PC-9 (cell line): ENCODE measurements around the gene SYCE3. TPM values are rescaled to one million over a fixed set of nuclear protein-coding genes. Genes with fewer than 3 reads are reported as not detected.

ENCODE experiments used
- BruUV-seq: library from RNA; stranded (reverse); fragments of 400-500 nt; replicated peaks from 2 replicates; lab custom pipeline; 2021; lab: Mats Ljungman, UMichigan
- CTCF ChIA-PET: fragments of 300-600 bp; sonication (Branson Sonifier 250); formaldehyde crosslinking; loops from one replicate; lab custom pipeline; 2022; ENCODE audit warnings: antibody characterized with exemption; lab: Charles Lee
- POLR2A ChIA-PET: fragments of 300-600 bp; sonication (Branson Sonifier 250); formaldehyde crosslinking; loops from one replicate; lab custom pipeline; 2022; ENCODE audit warnings: antibody characterized with exemption; ENCODE audit not compliant: unreplicated experiment; lab: Charles Lee
- DNase-seq, 2 experiments: peaks; one replicate each; pipeline versions ENCODE4 v3.0.0 to v3.0.0-alpha.2; 2015 to 2022; ENCODE audit warnings: mixed read lengths in 1 of 2
- H2AFZ ChIP-seq: fragments of 200-600 bp; sonication (generic); 2 replicates; pipeline ENCODE4 v1.8.1; 2017; ENCODE audit warnings: antibody characterized with exemption
- H3F3A ChIP-seq: fragments of 200-600 bp; sonication (generic); 2 replicates; pipeline ENCODE4 v1.8.1; 2017; ENCODE audit warnings: antibody characterized with exemption, mild to moderate bottlenecking, low read depth; ENCODE audit not compliant: insufficient read depth
- H3K27ac ChIP-seq: fragments of 200-600 bp; sonication (generic); 2 replicates; pipeline ENCODE4 v1.6.1; 2016; ENCODE audit warnings: mixed run types
- H3K27me3 ChIP-seq: fragments of 200-600 bp; sonication (generic); 2 replicates; pipeline ENCODE4 v1.6.1; 2016; ENCODE audit warnings: low read depth, mixed run types; ENCODE audit not compliant: insufficient read depth
- H3K36me3 ChIP-seq: fragments of 200-600 bp; sonication (generic); 2 replicates; pipeline ENCODE4 v1.6.1; 2016; ENCODE audit warnings: low read depth, mixed run types
- H3K4me1 ChIP-seq: fragments of 200-600 bp; sonication (generic); replicated peaks from 2 replicates; pipeline ENCODE4 v1.6.1; 2016; ENCODE audit warnings: mixed run types; ENCODE audit not compliant: insufficient read depth
- H3K4me2 ChIP-seq: fragments of 200-600 bp; sonication (generic); 2 replicates; pipeline ENCODE4 v1.6.1; 2017; ENCODE audit warnings: mixed run types
- H3K4me3 ChIP-seq: fragments of 200-600 bp; sonication (generic); 2 replicates; pipeline ENCODE4 v1.6.1; 2016; ENCODE audit warnings: mixed run types
- H3K79me2 ChIP-seq: fragments of 200-600 bp; sonication (generic); 2 replicates; pipeline ENCODE4 v1.6.1; 2017; ENCODE audit warnings: low read depth, mixed run types
- H3K9me2 ChIP-seq: fragments of 200-600 bp; sonication (generic); 2 replicates; pipeline ENCODE4 v1.8.1; 2017; ENCODE audit warnings: mild to moderate bottlenecking; ENCODE audit not compliant: insufficient read depth
- H3K9me3 ChIP-seq: fragments of 200-600 bp; sonication (generic); 2 replicates; pipeline ENCODE4 v1.8.1; 2016; ENCODE audit warnings: low read depth; ENCODE audit not compliant: insufficient read depth
- H4K20me1 ChIP-seq: fragments of 200-600 bp; sonication (generic); 2 replicates; pipeline ENCODE4 v1.8.1; 2017; ENCODE audit not compliant: insufficient read depth
- CTCF ChIP-seq: fragments of 200-600 bp; sonication (generic); conservative IDR thresholded peaks from 2 replicates; pipeline ENCODE4 v1.6.1; 2017; ENCODE audit warnings: mixed run types, antibody characterized with exemption, mild to moderate bottlenecking, moderate library complexity
- EZH2 ChIP-seq: fragments of 200-600 bp; sonication (generic); IDR thresholded peaks from 2 replicates; pipeline ENCODE4 v1.8.0; 2017; ENCODE audit warnings: antibody characterized with exemption, low read depth
- intact Hi-C: fragments of 100-400 bp; cut with micrococcal nuclease; formaldehyde crosslinking; loops from one replicate; pipeline ENCODE4 v1.10.0; 2022; ENCODE audit not compliant: unreplicated experiment
- total RNA-seq: library from RNA; stranded (reverse); gene quantifications from 2 replicates; pipeline ENCODE4 v1.2.3, GENCODE V29; 2021

SYCE3 gene
- total RNA-seq, 1 experiment from 2014 or later = not detected

GRCh38 chr22:50506611-50507420 lies 55.9 kb downstream of the SYCE3 start:
- H3F3A ChIP-seq = peaks cover 3% of the 10 kb centered on the region; the same call in 1 of the 2 replicates
- H3K9me3 ChIP-seq = no peaks in the 10 kb centered on the region
- no TSS peak for BruUV-seq
- ChIA-PET POLR2A (no interaction called here), CTCF (no interaction called here)
- peaks cover 19% of the 10 kb centered on the region for H3K4me1 ChIP-seq
- H3K79me2 ChIP-seq = peaks cover 39% of the 10 kb centered on the region
- intact Hi-C loops = loop anchor here (5.0 kb wide), 2 partner anchors 75 to 165 kb away; partner anchors contain the start of genes CHKB and PPP6R2
- no peak for DNase-seq
- peaks cover 9% of the 10 kb centered on the region for H4K20me1 ChIP-seq
- H3K27me3 ChIP-seq = no peaks in the 10 kb centered on the region
- H3K27ac ChIP-seq = no peak overlapping the region
- peak overlapping the region; percentile 97 for H3K4me3 ChIP-seq
- H3K36me3 ChIP-seq = 0 out of 2 replicates have a peak, but pooled peaks cover 5% of the 10 kb centered on the region
- H3K9me2 ChIP-seq = no peaks in the 10 kb centered on the region
- TF ChIP-seq EZH2 (no peak), CTCF (no peak)
- peak overlapping the region; percentile 94 for H2AFZ ChIP-seq
- H3K4me2 ChIP-seq = peak overlapping the region; percentile 94

GRCh38 chr22:50505776-50506610 lies 56.7 kb downstream of the SYCE3 start:
- ChIA-PET CTCF (no interaction called here), POLR2A (no interaction called here)
- Histone ChIP-seq H3K27ac (no peak overlapping the region), H3K9me3 (no peaks in the 10 kb centered on the region), H2AFZ (no peak overlapping the region), H3K4me3 (no peak overlapping the region; the same call in 1 of the 2 replicates), H3K4me1 (peaks cover 19% of the 10 kb centered on the region), H3K79me2 (peaks cover 33% of the 10 kb centered on the region), H3K27me3 (no peaks in the 10 kb centered on the region), H3K4me2 (peak overlapping the region; percentile 94), H3F3A (peaks cover 11% of the 10 kb centered on the region; the same call in 1 of the 2 replicates), H3K36me3 (0 out of 2 replicates have a peak, but pooled peaks cover 5% of the 10 kb centered on the region), H3K9me2 (no peaks in the 10 kb centered on the region), H4K20me1 (peaks cover 9% of the 10 kb centered on the region; the same call in 1 of the 2 replicates)
- TF ChIP-seq EZH2 = no peak
- no peak for TF ChIP-seq CTCF
- no TSS peak for BruUV-seq
- intact Hi-C loops = loop anchor here (5.0 kb wide), 2 partner anchors 76 to 164 kb away; partner anchors contain the start of genes CHKB and PPP6R2
- no peak for DNase-seq

- H3K36me3 ChIP-seq = 0 out of 2 replicates have a peak, but pooled peaks cover 5% of the 10 kb centered on the region
- H3K27me3 ChIP-seq = no peaks in the 10 kb centered on the region
- intact Hi-C loops = loop anchor here (5.0 kb wide), 2 partner anchors 77 to 163 kb away; partner anchors contain the start of genes CHKB and PPP6R2
- H3K4me3 ChIP-seq = no peak overlapping the region
- no peak overlapping the region for H3K27ac ChIP-seq
- no peaks in the 10 kb centered on the region for H3K9me3 ChIP-seq
- BruUV-seq = TSS peak; percentile 19
- peaks cover 16% of the 10 kb centered on the region; the same call in 1 of the 2 replicates for H3F3A ChIP-seq
- H3K9me2 ChIP-seq = no peaks in the 10 kb centered on the region
- no peak for DNase-seq
- ChIA-PET POLR2A (no interaction called here), CTCF (no interaction called here)
- peaks cover 5% of the 10 kb centered on the region; the same call in 1 of the 2 replicates for H4K20me1 ChIP-seq
- peaks cover 27% of the 10 kb centered on the region for H3K79me2 ChIP-seq
- no peak overlapping the region for H3K4me2 ChIP-seq
- H2AFZ ChIP-seq = no peak overlapping the region
- peaks cover 19% of the 10 kb centered on the region for H3K4me1 ChIP-seq
- TF ChIP-seq CTCF = no peak
- no peak for TF ChIP-seq EZH2
Measured at GRCh38 chr22:50505276-50505775, 57.4 kb downstream of the SYCE3 start.
